ENCODE measurements around the gene SMCP. TPM values are rescaled to one million over a fixed set of nuclear protein-coding genes. Genes with fewer than 3 reads are reported as not detected.

SMCP gene, protein sequence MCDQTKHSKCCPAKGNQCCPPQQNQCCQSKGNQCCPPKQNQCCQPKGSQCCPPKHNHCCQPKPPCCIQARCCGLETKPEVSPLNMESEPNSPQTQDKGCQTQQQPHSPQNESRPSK
- not detected in 2 replicates for total RNA-seq
- long read RNA-seq: 0 reads

DNA sequence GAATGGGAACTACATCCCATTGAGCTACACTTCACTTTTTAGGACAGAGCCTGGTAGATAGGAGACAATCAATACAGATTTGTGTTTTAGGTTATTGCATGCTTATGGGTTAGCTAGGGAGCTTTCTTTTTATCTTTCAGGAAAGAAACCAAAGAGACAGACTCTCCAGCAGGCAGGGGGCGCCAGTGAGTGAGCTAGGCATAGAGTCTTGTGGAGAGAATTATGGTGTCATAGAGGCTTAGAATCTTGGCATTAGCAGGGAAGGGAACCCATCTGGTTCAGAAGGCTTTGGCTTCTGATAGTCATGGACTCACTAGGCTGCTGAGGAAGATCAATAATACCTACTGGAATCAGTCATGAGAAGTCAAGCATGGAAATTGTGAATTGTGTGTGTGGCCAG is at the start of gene SMCP:
Gene SMCP, plus strand, starts transcription at position 281 of the 400 bp plus-strand sequence. CDS start 6,101 bp downstream, outside the sequence.
- peaks cover 32% of the 10 kb centered on the region for H3K9me3 Mint-ChIP-seq (ENCODE audit: low read depth)
- no peaks in the 10 kb centered on the region for H3K27me3 Mint-ChIP-seq
- H3K27ac Mint-ChIP-seq: no peak within 1 kb of the TSS
- H3K36me3 Mint-ChIP-seq (ENCODE audit: insufficient read depth): no peaks in the 10 kb centered on the region
- DNase-seq (ENCODE audit: low spot score, unreplicated experiment): no peak
- no peak within 1 kb of the TSS for H3K4me3 Mint-ChIP-seq (ENCODE audit: low read depth)
- H3K4me1 Mint-ChIP-seq (ENCODE audit: low read depth): no peaks in the 10 kb centered on the region
- TF ChIP-seq, protein P1, sequence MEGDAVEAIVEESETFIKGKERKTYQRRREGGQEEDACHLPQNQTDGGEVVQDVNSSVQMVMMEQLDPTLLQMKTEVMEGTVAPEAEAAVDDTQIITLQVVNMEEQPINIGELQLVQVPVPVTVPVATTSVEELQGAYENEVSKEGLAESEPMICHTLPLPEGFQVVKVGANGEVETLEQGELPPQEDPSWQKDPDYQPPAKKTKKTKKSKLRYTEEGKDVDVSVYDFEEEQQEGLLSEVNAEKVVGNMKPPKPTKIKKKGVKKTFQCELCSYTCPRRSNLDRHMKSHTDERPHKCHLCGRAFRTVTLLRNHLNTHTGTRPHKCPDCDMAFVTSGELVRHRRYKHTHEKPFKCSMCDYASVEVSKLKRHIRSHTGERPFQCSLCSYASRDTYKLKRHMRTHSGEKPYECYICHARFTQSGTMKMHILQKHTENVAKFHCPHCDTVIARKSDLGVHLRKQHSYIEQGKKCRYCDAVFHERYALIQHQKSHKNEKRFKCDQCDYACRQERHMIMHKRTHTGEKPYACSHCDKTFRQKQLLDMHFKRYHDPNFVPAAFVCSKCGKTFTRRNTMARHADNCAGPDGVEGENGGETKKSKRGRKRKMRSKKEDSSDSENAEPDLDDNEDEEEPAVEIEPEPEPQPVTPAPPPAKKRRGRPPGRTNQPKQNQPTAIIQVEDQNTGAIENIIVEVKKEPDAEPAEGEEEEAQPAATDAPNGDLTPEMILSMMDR (IDR thresholded peaks at IDR 0.05; ENCODE audit: unreplicated experiment): no peak

DNA sequence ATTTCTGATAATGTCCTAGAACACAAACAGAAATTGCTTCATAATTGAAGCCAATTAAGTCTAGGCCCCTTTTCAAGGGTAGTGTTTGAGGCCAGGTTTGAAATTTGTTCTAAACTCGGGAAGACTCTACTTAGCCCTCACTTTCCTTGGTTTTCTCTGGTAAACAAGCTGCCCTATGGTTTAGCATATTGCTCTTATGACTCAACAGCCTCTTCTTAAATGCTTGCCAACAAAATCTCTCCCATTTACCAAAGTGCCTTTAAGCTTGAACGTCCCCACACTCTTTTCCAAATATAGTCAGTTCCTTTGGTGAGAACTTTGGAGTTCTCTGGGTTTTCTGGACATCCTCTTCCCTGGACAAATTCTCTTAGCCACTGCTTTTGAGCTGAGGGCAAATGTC is 41.3 kb upstream of the SMCP start:
- no peak for DNase-seq (ENCODE audit: low spot score, unreplicated experiment)
- H3K36me3 Mint-ChIP-seq (ENCODE audit: insufficient read depth): no peaks in the 10 kb centered on the region
- H3K4me1 Mint-ChIP-seq (ENCODE audit: low read depth): no peaks in the 10 kb centered on the region
- no peak overlapping the region for H3K27ac Mint-ChIP-seq
- no peaks in the 10 kb centered on the region for H3K27me3 Mint-ChIP-seq
- no peak overlapping the region for H3K4me3 Mint-ChIP-seq (ENCODE audit: low read depth)
- peaks cover 39% of the 10 kb centered on the region for H3K9me3 Mint-ChIP-seq (ENCODE audit: low read depth)
- TF ChIP-seq, protein P1 (IDR thresholded peaks at IDR 0.05; ENCODE audit: unreplicated experiment): no peak

DNA sequence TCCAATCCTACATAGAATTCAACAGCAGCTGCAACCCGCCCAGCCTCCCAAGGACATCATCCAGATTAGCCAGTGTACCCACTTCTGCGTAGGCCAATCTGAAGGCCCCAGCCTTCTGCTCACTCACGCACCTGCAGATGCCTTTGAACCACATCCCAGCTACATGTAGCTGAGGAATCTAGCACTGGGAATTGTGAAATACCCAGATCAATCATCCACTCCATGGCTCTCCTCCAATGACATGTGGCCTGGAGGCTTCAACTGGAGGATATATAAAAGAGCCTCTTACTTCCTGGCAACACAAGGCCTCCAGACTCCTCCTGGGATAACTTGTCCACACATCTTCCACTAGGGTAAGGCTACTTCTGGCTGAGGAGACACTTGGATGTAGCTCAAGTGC is 35.6 kb upstream of the SMCP start, which contains the start of gene LCE6A:
Gene LCE6A, plus strand, starts transcription at position 301 of the 400 bp plus-strand sequence. CDS start 665 bp downstream, outside the sequence.
- DNase-seq (ENCODE audit: low spot score, unreplicated experiment): no peak
- TF ChIP-seq, protein P1 (IDR thresholded peaks at IDR 0.05; ENCODE audit: unreplicated experiment): no peak
- no peaks in the 10 kb centered on the region for H3K4me1 Mint-ChIP-seq (ENCODE audit: low read depth)
- H3K27ac Mint-ChIP-seq: no peak within 1 kb of the TSS
- H3K27me3 Mint-ChIP-seq: no peaks in the 10 kb centered on the region
- H3K4me3 Mint-ChIP-seq (ENCODE audit: low read depth): no peak within 1 kb of the TSS
- no peaks in the 10 kb centered on the region for H3K36me3 Mint-ChIP-seq (ENCODE audit: insufficient read depth)
- peaks cover 49% of the 10 kb centered on the region for H3K9me3 Mint-ChIP-seq (ENCODE audit: low read depth)

DNA sequence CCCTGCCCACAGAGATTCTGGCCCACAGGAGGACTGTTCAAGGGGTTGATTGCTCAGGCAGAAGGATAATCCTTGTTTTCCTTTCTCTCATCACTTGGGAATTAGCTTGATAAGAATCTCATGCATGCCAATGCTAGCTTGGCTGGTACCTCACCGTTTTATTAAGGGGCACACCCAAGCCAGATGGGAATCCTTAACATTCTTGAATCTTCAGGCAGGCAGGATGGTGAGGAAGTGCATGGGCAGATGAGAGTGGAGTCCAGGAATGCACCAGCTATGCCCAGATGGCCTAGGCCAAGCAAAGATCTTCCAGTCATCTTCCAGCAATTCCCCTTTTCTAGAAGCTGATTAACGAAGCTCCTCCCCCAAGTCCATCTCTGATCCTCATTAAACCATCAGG is 22.5 kb upstream of the SMCP start:
- H3K27ac Mint-ChIP-seq: no peak overlapping the region
- peaks cover 64% of the 10 kb centered on the region for H3K9me3 Mint-ChIP-seq (ENCODE audit: low read depth)
- peaks cover 1% of the 10 kb centered on the region for H3K36me3 Mint-ChIP-seq (ENCODE audit: insufficient read depth)
- no peaks in the 10 kb centered on the region for H3K27me3 Mint-ChIP-seq
- TF ChIP-seq, protein P1 (IDR thresholded peaks at IDR 0.05; ENCODE audit: unreplicated experiment): no peak
- no peak overlapping the region for H3K4me3 Mint-ChIP-seq (ENCODE audit: low read depth)
- DNase-seq (ENCODE audit: low spot score, unreplicated experiment): no peak
- no peaks in the 10 kb centered on the region for H3K4me1 Mint-ChIP-seq (ENCODE audit: low read depth)

DNA sequence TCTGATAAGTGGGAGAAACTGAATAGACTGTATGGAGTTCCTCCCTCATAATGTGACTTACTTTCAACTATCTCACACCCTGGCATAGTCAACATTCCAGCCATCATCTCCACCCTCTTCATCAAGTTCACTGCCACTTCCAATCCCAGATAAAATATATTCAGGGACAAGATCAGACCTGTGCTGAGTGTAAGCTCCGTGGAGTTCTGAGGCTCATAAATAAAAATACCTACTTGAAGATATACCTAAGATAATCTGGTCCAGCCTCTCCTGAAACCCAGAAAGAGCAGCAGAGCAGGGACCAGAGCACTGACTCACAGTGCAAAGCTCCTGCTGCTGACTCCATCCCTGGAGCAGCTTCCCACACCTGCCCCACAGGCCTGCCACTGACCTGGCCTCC is 20.1 kb upstream of the SMCP start:
- H3K4me3 Mint-ChIP-seq (ENCODE audit: low read depth): no peak overlapping the region
- no peaks in the 10 kb centered on the region for H3K4me1 Mint-ChIP-seq (ENCODE audit: low read depth)
- no peak for DNase-seq (ENCODE audit: low spot score, unreplicated experiment)
- peaks cover 1% of the 10 kb centered on the region for H3K36me3 Mint-ChIP-seq (ENCODE audit: insufficient read depth)
- H3K27ac Mint-ChIP-seq: no peak overlapping the region
- no peaks in the 10 kb centered on the region for H3K27me3 Mint-ChIP-seq
- TF ChIP-seq, protein P1 (IDR thresholded peaks at IDR 0.05; ENCODE audit: unreplicated experiment): no peak
- peaks cover 69% of the 10 kb centered on the region for H3K9me3 Mint-ChIP-seq (ENCODE audit: low read depth)

Data from progenitor cell of endocrine pancreas (in vitro differentiated cells).